Fibroblast of skin of right biceps (primary cell): ENCODE measurements around the gene MYH6.

Source experiments
- DNase-seq: peaks from one replicate; pipeline ENCODE4 v3.0.0-alpha.2; 2013

MYH6 gene

DNA sequence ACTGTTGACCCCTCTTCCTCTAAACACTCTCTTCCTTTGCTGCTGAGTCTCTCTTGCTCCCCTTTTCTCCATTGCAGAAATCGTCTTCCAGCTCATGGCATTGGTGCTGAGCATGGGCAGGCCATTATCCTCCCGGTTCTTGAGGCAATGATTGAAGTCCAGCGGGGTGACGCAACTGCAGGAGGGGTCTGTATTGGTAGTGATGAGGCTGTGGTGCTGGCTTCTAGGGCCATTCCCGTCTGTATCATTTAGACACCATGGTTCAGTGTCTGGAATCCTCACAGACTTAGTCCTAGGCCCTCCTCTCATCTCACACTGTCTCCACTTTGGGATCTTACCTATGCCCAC is 54.7 kb downstream of the MYH6 start:
- no peak for DNase-seq

DNA sequence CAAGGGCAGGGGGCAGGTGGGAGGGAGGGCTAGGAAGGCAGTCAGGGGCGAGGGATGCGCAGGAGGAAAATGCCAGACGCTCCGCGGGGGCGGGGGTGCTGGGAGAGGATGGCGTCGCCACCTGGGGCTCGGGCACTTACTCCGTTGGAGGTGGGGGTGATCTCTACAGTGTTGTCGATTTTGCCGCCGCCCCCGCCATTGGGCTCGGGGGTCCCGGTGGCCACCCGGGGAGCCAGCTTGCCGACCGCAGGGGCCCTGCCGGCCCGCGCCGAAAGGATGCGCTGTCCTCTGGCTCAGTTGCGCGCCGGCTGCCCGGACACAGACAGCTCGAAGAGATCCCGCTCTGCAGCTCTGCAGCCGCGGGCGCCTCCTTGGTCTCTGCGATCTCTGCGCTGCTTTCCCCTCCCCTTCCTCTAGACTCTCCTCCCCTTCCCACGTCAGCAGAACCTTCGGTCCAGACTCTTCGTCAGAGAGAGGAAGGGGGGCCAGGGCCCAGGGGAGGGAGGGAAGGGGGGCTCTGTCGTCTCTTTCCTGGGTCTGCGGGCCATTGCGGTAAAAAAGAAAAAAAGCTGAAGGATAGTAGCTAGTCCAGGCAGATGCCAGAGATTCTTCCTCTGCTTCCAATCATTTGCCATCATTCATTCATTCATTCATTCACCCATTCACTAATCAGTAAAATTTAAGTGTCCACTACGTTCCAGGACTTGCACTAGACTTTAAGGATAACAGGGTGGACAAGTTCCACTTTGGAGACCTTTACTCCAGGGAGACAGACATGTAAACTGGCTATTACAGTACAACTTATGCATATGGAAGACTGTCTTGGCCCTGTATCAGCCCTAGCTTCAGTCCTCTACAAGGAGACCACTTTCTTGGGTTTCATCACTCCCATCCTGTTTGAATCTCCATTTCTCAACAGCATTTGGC is 55.3 kb downstream of the MYH6 start, which contains the start of gene SLC22A17:
SLC22A17 (minus strand) TSS at position 382 of the 927 bp plus-strand sequence.
- peak; percentile 92 for DNase-seq

DNA sequence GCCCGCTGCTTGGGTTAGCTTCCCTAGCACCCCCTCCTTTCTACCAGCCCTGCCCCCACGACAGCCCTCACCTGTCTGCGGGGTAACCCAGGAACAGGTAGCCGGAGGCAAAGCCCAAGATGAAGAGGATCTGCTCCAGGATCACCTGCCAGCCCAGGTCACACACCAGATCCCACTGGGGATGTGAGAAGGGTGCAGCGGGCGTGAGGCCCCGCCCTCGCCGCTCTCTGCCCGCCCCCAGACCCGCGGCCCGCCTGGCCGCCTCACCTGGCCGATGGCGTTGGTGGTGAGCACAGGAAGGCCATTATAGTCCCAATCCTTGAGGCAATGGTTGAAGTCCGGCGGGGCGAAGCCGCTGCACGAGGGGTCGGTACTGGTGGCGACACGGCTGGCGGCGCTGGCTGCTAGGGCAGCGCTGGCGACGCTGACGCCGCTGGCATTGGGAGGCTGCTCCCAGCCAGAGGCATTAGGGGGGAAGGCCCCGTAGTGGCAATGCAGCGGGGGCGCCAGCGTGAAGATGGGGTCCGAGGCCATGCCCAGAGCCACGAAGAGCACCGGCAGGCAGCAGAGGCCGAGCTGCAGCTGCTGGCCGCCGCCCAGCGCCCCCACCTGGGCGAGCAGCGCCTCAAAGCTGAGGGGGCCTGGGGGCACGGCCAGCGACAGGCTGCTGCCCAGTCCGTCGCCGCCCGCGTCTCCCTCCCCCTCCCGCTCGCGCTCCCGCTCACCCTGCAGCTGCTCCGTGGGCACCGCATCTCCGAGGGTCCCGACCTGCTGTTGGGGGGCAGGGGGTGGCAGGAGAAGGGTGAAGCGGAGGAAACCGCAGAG is 56.2 kb downstream of the MYH6 start:
- DNase-seq, result no peak

DNA sequence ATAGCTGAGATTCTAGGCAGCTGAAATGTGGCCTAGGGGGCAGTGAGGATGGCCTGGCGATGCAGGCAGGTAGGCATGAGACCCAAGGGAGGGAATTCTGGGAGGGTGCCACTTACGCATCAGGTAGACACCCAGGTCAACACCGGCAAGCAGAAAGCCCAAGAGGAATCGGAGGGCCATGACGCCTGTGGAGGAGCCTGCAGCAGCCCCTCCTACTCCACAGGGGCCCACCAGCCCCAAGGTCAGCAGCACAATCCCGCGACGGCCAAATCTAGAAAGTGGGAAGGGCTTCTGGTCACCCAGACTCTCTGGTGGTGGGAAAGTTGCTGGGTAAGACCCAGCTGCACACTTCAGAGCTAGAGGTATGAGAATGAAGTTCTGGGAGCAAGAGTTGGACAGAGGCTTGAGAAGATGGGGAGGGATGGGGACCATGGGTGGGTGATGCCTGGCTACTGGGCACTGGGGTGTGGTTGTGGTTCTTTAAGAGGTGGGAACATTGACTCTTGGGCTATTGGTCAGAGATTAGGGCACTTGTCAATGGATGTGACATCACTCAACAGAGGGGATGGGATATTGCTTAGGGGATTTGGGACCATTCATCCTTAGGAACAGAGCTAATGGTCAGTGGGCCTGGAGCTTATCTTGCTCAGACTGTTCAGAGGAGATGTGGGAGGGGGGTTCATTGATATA is 58.8 kb downstream of the MYH6 start:
- no peak for DNase-seq

DNA sequence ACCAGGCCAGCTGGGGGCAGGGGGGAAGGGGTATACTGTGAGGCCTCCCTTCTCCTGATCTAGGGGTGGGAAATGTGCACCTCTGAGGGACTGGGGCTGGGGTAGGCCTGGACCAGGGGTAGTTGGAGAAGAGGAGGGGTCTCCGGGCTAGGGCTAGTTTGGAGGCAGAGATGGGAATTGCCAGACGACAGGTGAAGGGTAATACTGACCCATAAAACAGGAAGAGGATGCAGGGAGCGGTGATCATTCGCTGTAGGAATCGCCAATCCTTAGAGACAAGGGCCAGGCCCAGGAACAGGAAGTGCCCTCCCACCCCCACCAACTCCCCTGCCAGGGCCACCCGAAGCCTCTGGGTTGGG is 59.8 kb downstream of the MYH6 start:
- no peak for DNase-seq

DNA sequence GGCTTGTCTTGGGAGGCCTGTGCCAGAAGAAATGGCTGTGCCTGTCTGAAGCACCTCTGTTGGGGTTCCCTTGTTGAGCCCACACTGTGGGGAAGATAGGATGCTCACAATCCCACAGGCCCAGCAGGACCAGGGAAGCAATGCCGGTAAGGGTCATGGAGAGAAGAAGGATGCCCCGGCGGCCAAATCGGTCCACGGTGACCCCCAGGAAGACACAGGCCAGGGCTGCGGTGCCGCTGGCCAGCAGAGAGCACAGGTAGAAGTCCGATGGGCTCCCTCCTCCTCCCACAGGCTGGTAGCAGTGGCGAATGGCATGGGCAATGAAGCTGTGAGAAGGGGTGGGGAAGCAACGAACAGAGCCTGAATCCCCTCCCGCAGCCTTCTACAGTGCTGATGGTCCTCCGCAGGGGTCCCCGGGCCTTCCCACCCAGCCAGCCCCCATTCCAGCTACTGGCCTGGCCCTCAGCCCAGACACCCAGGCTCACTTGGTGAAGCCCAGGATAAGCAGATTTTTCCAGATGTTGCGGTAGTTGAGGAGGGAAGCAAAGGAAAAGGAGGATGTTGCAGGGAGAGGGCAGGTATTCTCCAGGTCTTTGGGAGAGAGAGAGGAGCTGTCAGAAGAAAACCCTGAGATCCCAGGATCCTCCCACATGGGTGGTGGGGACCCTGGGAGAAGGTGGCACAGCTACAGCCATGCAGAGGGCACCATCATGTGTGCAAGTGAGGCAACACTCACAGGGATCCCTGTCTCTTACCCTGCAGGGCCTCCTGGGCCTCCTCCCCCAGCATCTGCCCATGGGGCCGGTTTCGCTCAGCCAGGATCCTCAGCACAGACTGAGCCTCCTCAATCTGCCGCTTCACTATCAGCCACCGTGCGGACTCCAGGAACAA is 60.4 kb downstream of the MYH6 start:
- no peak for DNase-seq

DNA sequence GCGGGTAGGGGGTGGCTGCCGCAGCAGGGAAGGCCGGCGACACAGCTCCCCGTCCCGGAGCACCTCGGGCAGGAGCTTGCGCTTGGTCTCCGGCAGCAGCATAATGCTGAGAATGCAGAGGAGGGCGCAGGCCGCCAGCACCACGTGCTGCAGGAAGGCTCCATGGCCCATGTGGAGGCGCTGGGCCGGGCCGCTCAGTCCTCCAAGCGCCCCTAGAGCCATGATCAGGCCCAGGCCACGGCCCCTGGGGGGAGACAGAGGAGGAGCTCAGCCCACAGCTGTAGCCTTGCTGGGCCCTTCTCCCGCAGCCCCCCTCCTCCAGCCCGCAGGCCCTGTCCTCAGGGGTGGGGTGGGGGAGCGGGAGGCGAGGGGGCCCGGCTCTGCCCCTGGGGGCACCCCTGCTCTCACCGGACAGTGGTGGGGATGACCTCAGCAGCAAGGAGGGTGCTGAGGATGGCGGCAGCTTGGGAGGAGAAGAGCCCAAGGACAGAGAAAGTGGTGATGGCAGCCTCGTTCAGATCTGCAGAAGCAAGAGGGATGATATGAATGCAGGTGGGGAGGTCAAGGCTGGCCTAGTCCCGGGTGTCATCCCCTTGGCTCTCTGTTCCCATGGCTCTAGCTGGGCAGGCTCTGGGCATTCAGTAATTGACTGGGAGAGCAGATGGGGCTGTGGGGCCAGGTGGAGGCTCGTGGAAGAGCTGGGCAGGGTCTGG is 61.2 kb downstream of the MYH6 start:
- DNase-seq, result no peak

DNA sequence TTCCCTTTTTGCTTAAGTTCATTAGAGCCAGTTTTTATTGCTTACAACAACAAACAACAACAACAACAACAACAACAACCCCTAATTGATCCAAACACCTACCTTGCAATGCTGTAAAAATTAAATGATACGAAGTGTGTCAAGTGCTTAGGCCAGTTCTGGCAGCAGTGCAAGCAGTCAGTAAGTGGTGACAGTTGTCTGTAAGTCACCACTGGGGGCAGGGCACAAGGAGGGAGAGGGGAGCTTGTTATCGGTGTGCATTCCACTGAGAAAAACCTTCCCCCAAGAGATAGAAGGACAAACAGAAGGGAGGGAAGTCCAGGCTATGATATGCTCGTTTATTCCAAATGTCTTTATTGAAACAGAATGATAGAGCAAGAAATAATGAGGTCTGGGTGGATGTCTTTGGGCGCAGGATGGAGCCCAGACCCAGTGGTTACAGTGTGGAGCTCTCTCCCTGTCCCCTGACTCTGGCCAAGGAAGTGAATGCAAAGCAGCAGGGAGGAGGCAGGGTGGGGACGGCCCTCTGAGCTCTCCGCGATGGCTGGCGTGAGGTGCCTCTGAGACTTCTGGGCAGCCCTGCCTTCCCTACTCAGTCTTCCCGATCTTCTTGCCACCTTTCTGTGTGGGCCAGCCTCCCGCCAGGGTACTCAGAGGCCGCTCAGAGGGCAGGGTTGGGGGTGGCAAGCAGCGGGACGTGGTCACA is 61.9 kb downstream of the MYH6 start:
- no peak for DNase-seq

DNA sequence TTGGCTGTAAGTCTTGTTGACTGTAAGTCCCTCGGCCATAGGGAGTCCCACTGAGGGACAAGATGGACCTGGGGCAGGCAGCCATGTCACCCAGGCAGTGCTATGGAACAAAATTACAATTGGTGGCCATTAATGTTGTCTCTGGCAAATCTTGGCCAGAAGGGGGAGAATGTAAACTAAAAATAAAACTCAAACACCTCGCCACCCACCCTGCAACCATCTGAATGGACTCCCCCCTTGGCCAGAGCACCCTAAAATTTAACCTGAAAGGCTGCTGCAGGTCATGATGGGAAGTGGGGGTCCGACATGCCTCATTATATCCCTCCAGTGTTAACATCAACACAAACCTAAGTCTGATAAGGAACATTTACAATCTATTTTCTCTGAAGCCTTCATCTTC is 63.6 kb downstream of the MYH6 start:
- no peak for DNase-seq

DNA sequence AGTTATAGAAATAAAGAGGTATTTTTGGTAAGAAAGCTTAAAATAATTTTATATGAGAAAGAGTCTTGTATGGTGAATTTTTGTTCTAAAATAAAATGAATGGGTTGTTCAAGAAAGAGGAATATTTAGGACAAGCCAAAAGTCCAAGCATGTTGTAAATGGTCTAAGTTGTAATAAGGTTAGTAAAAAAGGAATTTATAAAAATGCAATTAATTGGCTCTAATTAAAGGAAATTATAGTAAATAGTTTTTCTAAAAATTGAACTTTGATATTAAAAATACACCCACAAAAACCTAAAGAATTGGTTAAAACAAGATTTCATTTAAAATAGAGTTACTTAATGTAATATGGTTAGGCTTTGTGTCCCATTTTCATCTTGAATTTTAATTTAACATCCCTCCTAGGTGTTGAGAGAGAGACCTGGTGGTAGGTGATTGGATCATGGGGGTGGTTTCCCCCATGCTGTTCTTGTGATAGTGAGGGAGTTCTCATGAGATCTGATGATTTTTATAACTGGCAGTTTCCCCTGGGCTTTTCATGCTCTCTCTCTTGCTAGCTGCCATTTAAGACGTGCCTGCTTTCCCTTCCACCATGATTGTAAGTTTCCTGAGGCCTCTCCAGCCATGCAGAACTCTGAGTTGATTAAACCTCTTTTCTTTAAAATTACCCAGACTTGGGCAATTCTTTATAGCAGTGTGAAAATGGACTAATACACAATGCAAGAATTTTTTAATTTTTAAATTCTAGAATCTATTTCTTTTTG is 68.4 kb downstream of the MYH6 start:
- DNase-seq, result no peak

DNA sequence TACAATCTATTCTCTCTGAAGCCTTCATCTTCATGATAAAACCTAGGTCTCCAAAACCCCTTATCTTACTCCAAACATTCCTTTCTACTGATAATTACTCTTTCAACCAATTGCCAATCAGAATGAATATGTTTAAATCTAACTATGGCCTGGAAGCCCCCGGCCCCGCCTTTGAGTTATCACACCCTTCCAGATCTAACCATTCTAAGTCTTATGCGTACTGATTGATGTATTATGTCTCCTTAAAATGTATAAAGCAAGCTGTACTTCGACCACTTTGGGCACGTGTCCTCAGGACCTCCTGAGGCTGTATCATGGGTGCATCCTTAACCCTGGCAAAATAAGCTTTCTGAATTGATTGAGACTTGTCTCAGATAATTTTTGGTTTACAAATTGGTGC is 72.5 kb downstream of the MYH6 start:
- DNase-seq, result no peak
